Measurements from ENCODE around the gene OR1S1. TPM values are rescaled to one million over a fixed set of nuclear protein-coding genes. Genes with fewer than 3 reads are reported as not detected.

Gene OR1S1
- not detected in 5 replicates for total RNA-seq (2022; extraction: Qiagen RNA extraction)

GRCh38 chr11:58212420-58212819, at the start of gene OR1S1:
Gene OR1S1, plus strand, starts transcription at chr11:58212720.

GRCh38 chr11:58188770-58189169, 23.8 kb upstream of the OR1S1 start, which contains the start of gene OR9Q2:
Gene OR9Q2, plus strand, starts transcription at chr11:58189070. Its CDS starts 1,421 bp downstream, at chr11:58190491.

GRCh38 chr11:58204042-58204441, 8.5 kb upstream of the OR1S1 start, which contains the start of gene OR1S2:
Gene OR1S2, minus strand, starts transcription at chr11:58204142. Its CDS starts 0 bp downstream, at chr11:58204142.

Other genes with a start within 250 kb of the OR1S1 start
- gene OR9Q1, start 188.8 kb upstream of the OR1S1 start, total RNA-seq (2022; extraction: Qiagen RNA extraction), result not detected in 5 replicates
- not detected in 5 replicates for gene OR6Q1, start 181.8 kb upstream of the OR1S1 start, total RNA-seq (2022; extraction: Qiagen RNA extraction)
- gene OR9I1, start 87.2 kb upstream of the OR1S1 start, total RNA-seq (2022; extraction: Qiagen RNA extraction), result not detected in 5 replicates
- gene OR9Q2, start 23.6 kb upstream of the OR1S1 start, total RNA-seq (2022; extraction: Qiagen RNA extraction), result not detected in 5 replicates
- not detected in 5 replicates for gene OR1S2, start 8.6 kb upstream of the OR1S1 start, total RNA-seq (2022; extraction: Qiagen RNA extraction)
- gene OR10Q1, start 16.2 kb downstream of the OR1S1 start, total RNA-seq (2022; extraction: Qiagen RNA extraction), result not detected in 5 replicates
- gene OR10W1, start 55.5 kb downstream of the OR1S1 start, total RNA-seq (2022; extraction: Qiagen RNA extraction), result not detected in 5 replicates
- gene OR5B17, start 146.3 kb downstream of the OR1S1 start, total RNA-seq (2022; extraction: Qiagen RNA extraction), result not detected in 5 replicates
- gene OR5B3, start 194.2 kb downstream of the OR1S1 start, total RNA-seq (2022; extraction: Qiagen RNA extraction), result not detected in 5 replicates
- gene OR5B2, start 215.4 kb downstream of the OR1S1 start, total RNA-seq (2022; extraction: Qiagen RNA extraction), result not detected in 5 replicates
- not detected in 5 replicates for gene OR5B12, start 229.5 kb downstream of the OR1S1 start, total RNA-seq (2022; extraction: Qiagen RNA extraction)